Epithelial cell of alveolus of lung (primary cell): ENCODE measurements around the gene OR11A1. TPM values are rescaled to one million over a fixed set of nuclear protein-coding genes. Genes with fewer than 3 reads are reported as not detected.

Experiments used
- total RNA-seq: library from RNA; depleted of rRNA; stranded (reverse); fragments of >200 nt; gene quantifications from 2 replicates; pipeline ENCODE4 v1.2.1, GENCODE V29; 2015

OR11A1 gene
- total RNA-seq = not detected in 2 replicates

GRCh38 chr6:29456971-29457370 is at the start of gene OR11A1, which contains the start of gene OR2H1:
Gene OR11A1 (minus strand): TSS chr6:29457071. CDS start chr6:29427641, 29,430 bp downstream.
Gene OR2H1 (plus strand): TSS chr6:29457155. CDS start chr6:29461770, 4,615 bp downstream.

GRCh38 chr6:29487660-29488059 is 30.8 kb upstream of the OR11A1 start, which contains the start of gene MAS1L:
Gene MAS1L (minus strand): TSS chr6:29487956. CDS start chr6:29487902, 54 bp downstream.

GRCh38 chr6:29439006-29439405 is 17.9 kb downstream of the OR11A1 start, which contains the start of gene OR10C1:
Gene OR10C1 (plus strand): TSS chr6:29439306. CDS start chr6:29440016, 710 bp downstream.

GRCh38 chr6:29414588-29414987 is 42.3 kb downstream of the OR11A1 start, which contains the start of gene OR12D1:
Gene OR12D1 (plus strand): TSS chr6:29414928.

GRCh38 chr6:29395331-29395730 is 61.5 kb downstream of the OR11A1 start, which contains the start of gene OR12D2:
Gene OR12D2 (plus strand): TSS chr6:29395631. CDS start chr6:29396700, 1,069 bp downstream.

Other genes with a start within 250 kb of the OR11A1 start
- gene OR14J1, start 155.4 kb downstream of the OR11A1 start, total RNA-seq = not detected in 2 replicates
- gene OR5V1, start 88.2 kb downstream of the OR11A1 start, total RNA-seq = not detected in 2 replicates
- gene OR12D3, start 81.8 kb downstream of the OR11A1 start, total RNA-seq = not detected in 2 replicates
- not detected in 2 replicates for gene OR12D2, start 61.4 kb downstream of the OR11A1 start, total RNA-seq
- gene OR12D1, start 42.1 kb downstream of the OR11A1 start, total RNA-seq = not detected in 2 replicates
- not detected in 2 replicates for gene OR10C1, start 17.8 kb downstream of the OR11A1 start, total RNA-seq
- not detected in 2 replicates for gene OR2H1, start 84 bp upstream of the OR11A1 start, total RNA-seq
- gene MAS1L, start 30.9 kb upstream of the OR11A1 start, total RNA-seq = not detected in 2 replicates
- 0.13 TPM in 1 of 2 replicates, not detected in the other for gene UBD, start 102.7 kb upstream of the OR11A1 start, total RNA-seq
- not detected in 2 replicates for gene OR2H2, start 128.1 kb upstream of the OR11A1 start, total RNA-seq
- 4.0 and 12.3 TPM in 2 replicates for gene GABBR1, start 176.1 kb upstream of the OR11A1 start, total RNA-seq
- not detected in 2 replicates for gene MOG, start 200.0 kb upstream of the OR11A1 start, total RNA-seq
- 0.65 TPM in 1 of 2 replicates, not detected in the other for gene ZFP57, start 224.1 kb upstream of the OR11A1 start, total RNA-seq